Activated naive CD8-positive, alpha-beta T cell (primary cell): ENCODE data around the gene LRRN2.

Source experiments
- H3K27ac Mint-ChIP-seq: one replicate; pipeline ENCODE4 v1.8.0; 2021; ENCODE audit warnings: mixed read lengths
- H3K27me3 Mint-ChIP-seq: one replicate; pipeline ENCODE4 v1.8.0; 2021; ENCODE audit warnings: mixed read lengths
- H3K36me3 Mint-ChIP-seq: one replicate; pipeline ENCODE4 v1.8.0; 2021; ENCODE audit warnings: mixed read lengths
- H3K4me1 Mint-ChIP-seq: one replicate; pipeline ENCODE4 v1.8.0; 2021; ENCODE audit warnings: low read depth, mixed read lengths
- H3K4me3 Mint-ChIP-seq: one replicate; pipeline ENCODE4 v1.8.0; 2021; ENCODE audit warnings: mild to moderate bottlenecking, mixed read lengths
- H3K9me3 Mint-ChIP-seq: one replicate; pipeline ENCODE4 v1.8.0; 2021; ENCODE audit warnings: low read depth, mixed read lengths

Gene LRRN2

GRCh38 chr1:204688776-204689175 is 3.2 kb upstream of the LRRN2 start:
- Mint-ChIP-seq H3K9me3 (no peaks in the 10 kb centered on the region), H3K4me1 (peaks cover 9% of the 10 kb centered on the region), H3K27ac (no peak overlapping the region), H3K4me3 (no peak overlapping the region), H3K36me3 (no peaks in the 10 kb centered on the region), H3K27me3 (peaks cover 19% of the 10 kb centered on the region)

- H3K27me3 Mint-ChIP-seq: peaks cover 19% of the 10 kb centered on the region
- H3K9me3 Mint-ChIP-seq: no peaks in the 10 kb centered on the region
- no peak overlapping the region for H3K4me3 Mint-ChIP-seq
Measured at GRCh38 chr1:204688007-204688406, 2.5 kb upstream of the LRRN2 start.

DNA sequence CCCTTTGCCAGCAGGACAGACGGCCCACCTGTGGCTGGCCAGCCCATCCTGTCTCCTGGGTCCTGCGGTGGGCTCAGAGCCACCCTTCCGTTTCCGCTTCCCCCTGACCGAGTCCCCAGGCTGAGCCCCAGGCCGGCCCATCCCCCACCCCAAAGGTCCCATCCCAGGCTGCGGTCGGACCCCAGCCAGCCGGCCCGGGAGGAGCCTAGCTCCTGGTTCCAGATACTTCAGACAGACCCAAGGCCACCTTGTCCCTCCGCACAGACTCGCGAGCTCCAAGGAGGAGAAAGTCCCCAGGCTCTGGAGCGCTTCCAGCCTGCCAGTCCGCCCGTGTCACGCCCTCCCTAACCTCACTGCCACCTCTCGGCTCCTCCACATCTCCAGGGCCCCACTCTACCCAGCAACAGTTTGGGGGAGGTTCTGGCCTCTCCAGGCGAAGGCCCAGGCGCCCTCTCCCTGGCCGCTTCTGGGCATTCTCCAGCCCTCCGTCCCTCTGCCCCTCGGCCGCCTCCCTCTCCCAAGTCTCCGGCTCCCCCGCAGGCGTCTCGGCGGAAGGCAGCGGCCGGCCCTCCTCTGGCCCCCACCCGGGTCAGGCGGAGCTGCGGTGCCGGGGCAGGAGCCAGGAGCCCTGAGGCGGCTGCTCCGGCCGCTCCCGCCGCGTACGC is 835 bp downstream of the LRRN2 start:
- Mint-ChIP-seq H3K27ac (no peak overlapping the region), H3K36me3 (no peaks in the 10 kb centered on the region), H3K4me3 (peak overlapping the region; percentile 69), H3K27me3 (peaks cover 19% of the 10 kb centered on the region), H3K9me3 (no peaks in the 10 kb centered on the region), H3K4me1 (peaks cover 9% of the 10 kb centered on the region)

More at GRCh38 chr1:204688007-204688406, 2.5 kb upstream of the LRRN2 start:
- no peak overlapping the region for H3K27ac Mint-ChIP-seq
- peaks cover 9% of the 10 kb centered on the region for H3K4me1 Mint-ChIP-seq
- H3K36me3 Mint-ChIP-seq: no peaks in the 10 kb centered on the region

DNA sequence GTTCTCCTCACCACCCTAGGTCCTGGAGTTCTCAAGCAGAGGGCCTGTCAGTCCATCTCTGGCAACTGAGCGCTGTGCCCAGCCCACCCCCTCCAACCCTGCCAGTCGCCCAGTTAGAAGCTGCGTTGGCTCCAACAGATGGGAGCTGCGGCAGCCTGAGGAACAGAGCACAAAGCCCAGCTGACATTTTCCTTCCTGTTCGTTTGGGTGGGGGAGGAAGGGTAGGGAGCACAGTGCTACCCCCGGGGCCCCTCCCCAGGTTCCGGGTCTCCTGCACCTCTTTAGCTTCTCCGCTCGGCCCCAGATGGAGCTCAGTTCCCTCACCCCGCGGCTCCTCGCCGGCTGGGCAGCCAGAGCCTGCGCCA is 1.4 kb downstream of the LRRN2 start:
- H3K4me1 Mint-ChIP-seq: peaks cover 9% of the 10 kb centered on the region
- H3K4me3 Mint-ChIP-seq: peak overlapping the region; percentile 69

DNA sequence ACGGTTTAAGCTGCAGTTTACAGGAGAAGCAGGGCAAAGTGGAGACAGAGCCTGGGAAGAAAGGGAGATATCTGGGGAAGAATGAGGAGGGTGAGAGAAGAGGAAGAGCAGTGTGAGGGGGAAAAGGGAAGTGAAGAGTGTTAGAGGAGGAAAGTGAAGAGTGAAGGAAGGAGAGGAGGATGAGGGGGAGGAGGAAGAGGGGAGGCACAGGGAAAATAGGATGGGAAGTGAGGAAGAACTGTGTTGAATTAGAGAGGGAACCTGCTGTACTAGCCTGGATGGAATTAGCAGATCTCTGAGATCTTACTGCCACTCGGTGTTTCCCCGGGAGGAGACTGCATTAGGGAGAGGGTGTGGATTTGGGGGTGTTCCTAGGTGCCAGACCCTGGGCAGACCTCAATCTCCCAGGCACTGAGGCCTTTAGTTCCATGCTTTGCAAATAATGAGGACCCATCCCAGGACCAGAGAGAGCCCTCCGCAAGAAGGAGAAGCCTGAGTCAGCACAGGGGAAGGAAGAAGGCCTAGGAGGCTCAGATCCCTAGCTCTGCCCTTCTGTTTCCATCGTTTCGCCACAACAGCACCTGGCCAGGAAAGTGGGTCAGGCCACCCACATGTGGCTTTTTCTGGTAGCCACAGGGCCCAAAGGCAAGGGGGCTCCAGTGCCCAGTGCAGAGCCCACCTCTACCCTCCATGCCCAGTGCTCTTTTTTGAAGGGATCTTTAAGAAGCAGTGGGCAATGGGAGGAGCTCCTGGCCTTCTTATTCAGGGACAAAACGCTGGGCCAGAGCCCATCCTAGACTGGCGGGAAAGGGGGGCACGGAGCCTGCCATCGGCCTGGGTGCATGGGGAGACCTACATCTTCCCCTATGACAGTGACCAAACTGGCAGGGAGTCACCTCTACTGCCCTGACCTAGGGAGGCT is 2.0 kb downstream of the LRRN2 start:
- peak overlapping the region; percentile 13 for H3K4me3 Mint-ChIP-seq
- H3K27me3 Mint-ChIP-seq: peaks cover 19% of the 10 kb centered on the region
- H3K9me3 Mint-ChIP-seq: no peaks in the 10 kb centered on the region
- H3K4me1 Mint-ChIP-seq: peaks cover 9% of the 10 kb centered on the region
- no peaks in the 10 kb centered on the region for H3K36me3 Mint-ChIP-seq
- no peak overlapping the region for H3K27ac Mint-ChIP-seq

More for the DNA sequence above, 1.4 kb downstream of the LRRN2 start:
- Mint-ChIP-seq H3K27ac (no peak overlapping the region), H3K9me3 (no peaks in the 10 kb centered on the region), H3K27me3 (peaks cover 19% of the 10 kb centered on the region), H3K36me3 (no peaks in the 10 kb centered on the region)

DNA sequence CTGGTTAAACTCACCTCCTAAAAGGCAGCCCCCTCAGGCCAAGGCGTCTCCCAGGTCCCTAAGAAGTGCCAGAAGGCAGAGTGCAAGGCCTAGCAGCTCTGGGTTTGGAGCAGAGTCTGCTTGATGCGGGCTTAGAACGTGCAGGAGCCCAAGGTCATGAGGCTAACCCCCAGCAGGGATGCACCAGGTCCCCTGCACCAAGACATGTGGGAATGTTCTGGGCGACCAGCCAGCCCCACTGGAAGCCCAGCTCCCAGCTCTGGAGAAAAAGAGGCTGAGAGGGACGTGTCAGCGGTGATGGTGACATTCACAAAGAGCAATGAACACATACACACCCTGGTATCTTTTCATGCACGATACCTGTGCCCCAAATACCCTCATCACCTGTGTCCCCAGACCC is 5.1 kb downstream of the LRRN2 start:
- Mint-ChIP-seq H3K4me1 (peaks cover 5% of the 10 kb centered on the region), H3K27ac (no peak overlapping the region), H3K4me3 (no peak overlapping the region), H3K27me3 (peaks cover 3% of the 10 kb centered on the region), H3K36me3 (no peaks in the 10 kb centered on the region), H3K9me3 (no peaks in the 10 kb centered on the region)

DNA sequence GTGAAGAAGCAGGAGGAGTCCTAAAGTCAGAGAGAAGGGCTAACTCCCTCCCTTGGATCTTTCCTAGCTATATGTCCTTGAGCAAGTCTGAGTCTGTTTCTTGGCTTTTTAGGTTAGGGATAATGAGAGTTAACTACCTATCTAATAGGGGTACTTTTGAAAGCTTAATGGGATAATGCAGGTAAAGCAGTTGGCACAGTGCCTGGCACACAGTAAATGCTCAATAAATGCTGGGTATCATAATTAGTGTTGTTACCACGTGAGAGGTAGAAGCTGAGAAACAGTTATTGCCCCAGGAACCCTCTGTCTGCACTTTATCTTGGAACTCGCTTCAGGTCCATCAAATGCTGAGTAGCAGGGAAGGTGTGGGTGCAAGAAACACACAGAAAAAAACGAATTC is 5.5 kb downstream of the LRRN2 start:
- H3K27me3 Mint-ChIP-seq: peaks cover 3% of the 10 kb centered on the region
- H3K36me3 Mint-ChIP-seq: no peaks in the 10 kb centered on the region

DNA sequence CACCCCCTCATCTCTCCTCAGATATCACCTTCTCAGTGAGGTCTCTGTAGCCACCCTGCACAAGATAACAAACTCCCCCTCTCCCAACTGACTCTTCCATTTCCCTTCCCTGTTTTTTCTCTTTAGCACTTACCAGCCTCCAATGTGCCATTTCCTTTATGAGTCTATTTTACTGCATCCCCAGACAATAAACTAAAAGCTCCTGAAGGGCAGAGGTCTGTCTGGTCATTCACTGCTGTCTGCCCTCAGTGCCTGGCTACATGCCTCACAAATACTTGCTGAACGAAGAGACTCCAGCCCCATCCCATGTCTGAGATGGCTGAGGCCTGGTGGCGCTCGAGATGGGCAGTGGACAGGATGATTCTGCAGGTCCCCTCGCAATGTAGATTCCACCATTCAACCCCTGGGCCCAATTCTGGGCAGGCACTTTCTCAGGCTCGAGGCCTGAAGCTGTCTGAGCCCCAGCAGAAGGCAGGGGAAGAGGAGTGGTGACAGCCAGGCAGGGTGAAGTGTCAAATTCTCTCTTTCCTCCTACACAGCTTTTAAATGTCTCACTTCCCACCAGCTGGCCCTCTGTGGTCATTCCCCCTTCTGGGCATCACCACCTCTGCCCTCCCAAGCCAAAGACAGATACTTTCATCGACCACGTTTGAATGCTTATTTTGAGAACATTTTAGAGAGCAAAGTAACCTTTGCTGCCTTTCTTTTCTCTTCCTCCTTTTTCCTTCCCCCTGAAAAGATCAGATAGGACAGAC is 6.6 kb downstream of the LRRN2 start:
- no peaks in the 10 kb centered on the region for H3K36me3 Mint-ChIP-seq
- H3K9me3 Mint-ChIP-seq: no peaks in the 10 kb centered on the region
- no peak overlapping the region for H3K4me3 Mint-ChIP-seq
- peaks cover 2% of the 10 kb centered on the region for H3K27me3 Mint-ChIP-seq
- no peak overlapping the region for H3K27ac Mint-ChIP-seq
- H3K4me1 Mint-ChIP-seq: no peaks in the 10 kb centered on the region

More for the DNA sequence above, 5.5 kb downstream of the LRRN2 start:
- Mint-ChIP-seq H3K9me3 (no peaks in the 10 kb centered on the region), H3K27ac (no peak overlapping the region), H3K4me3 (no peak overlapping the region), H3K4me1 (peaks cover 5% of the 10 kb centered on the region)

DNA sequence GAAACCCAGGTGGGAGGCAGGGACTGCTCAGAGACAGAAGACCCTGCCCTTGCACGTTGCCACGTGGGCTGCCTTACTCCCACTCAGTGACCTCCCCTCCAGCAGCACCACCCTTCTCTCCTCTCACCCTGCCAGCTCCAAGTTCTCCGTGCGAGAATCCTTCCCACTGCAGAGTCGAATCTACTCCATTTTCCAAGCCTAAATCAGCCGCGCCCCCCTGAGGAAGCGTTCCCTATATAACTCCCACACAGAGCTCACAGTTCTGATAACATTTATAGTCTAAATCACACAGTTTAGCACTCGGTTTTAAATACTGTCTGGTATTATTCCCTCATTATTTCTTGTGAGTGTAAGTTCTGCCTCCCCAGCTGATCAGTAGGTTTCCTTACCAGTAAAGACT is 7.7 kb downstream of the LRRN2 start:
- peaks cover 2% of the 10 kb centered on the region for H3K27me3 Mint-ChIP-seq
- no peak overlapping the region for H3K27ac Mint-ChIP-seq
- H3K4me3 Mint-ChIP-seq: no peak overlapping the region
- no peaks in the 10 kb centered on the region for H3K9me3 Mint-ChIP-seq
- no peaks in the 10 kb centered on the region for H3K4me1 Mint-ChIP-seq
- no peaks in the 10 kb centered on the region for H3K36me3 Mint-ChIP-seq

GRCh38 chr1:204676043-204676442 is 9.5 kb downstream of the LRRN2 start:
- H3K4me3 Mint-ChIP-seq: no peak overlapping the region
- H3K36me3 Mint-ChIP-seq: no peaks in the 10 kb centered on the region
- no peaks in the 10 kb centered on the region for H3K9me3 Mint-ChIP-seq
- H3K4me1 Mint-ChIP-seq: no peaks in the 10 kb centered on the region
- no peak overlapping the region for H3K27ac Mint-ChIP-seq
- H3K27me3 Mint-ChIP-seq: peaks cover 2% of the 10 kb centered on the region

DNA sequence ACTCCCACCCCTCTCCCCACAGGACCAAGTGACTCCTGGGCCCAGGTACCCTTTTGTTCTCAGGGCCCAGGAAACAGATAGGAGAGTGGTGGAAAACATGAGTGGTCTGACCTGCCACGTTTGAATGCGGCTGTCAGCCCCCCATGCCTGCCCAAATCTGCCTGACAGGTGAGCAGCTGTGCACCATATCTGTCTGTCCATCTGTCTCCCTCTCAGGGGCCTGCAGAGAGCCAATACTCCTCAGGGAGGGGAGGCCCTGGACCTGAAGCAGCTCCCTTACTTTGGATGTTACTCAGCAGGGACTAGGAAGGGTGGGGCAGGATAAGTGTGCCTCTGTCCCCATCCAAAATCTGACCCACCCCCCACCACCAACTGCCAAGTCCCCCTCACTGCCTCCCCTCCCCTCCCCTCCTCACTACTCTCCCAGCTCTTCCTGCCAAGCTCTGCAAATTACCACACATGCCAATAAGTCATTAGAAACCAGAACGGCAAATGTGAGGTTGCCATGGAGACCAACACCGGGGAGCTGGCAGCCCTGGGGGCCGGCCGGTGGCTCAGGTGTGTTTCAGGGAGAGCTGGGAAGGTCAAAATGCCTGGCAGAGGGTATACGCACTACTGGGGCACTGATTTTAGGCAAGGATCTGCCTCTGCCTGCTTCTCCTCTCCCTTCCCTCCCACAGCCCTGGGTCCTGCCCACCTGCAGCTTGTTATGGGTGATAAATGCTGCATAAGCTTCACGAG is 11.5 kb downstream of the LRRN2 start:
- H3K27me3 Mint-ChIP-seq: peaks cover 2% of the 10 kb centered on the region
- no peaks in the 10 kb centered on the region for H3K36me3 Mint-ChIP-seq
- no peaks in the 10 kb centered on the region for H3K4me1 Mint-ChIP-seq
- no peak overlapping the region for H3K27ac Mint-ChIP-seq
- H3K4me3 Mint-ChIP-seq: no peak overlapping the region
- H3K9me3 Mint-ChIP-seq: no peaks in the 10 kb centered on the region

GRCh38 chr1:204673209-204673608 is 12.3 kb downstream of the LRRN2 start:
- Mint-ChIP-seq H3K36me3 (no peaks in the 10 kb centered on the region), H3K9me3 (no peaks in the 10 kb centered on the region), H3K27ac (no peak overlapping the region), H3K27me3 (peaks cover 2% of the 10 kb centered on the region), H3K4me1 (no peaks in the 10 kb centered on the region), H3K4me3 (no peak overlapping the region)

DNA sequence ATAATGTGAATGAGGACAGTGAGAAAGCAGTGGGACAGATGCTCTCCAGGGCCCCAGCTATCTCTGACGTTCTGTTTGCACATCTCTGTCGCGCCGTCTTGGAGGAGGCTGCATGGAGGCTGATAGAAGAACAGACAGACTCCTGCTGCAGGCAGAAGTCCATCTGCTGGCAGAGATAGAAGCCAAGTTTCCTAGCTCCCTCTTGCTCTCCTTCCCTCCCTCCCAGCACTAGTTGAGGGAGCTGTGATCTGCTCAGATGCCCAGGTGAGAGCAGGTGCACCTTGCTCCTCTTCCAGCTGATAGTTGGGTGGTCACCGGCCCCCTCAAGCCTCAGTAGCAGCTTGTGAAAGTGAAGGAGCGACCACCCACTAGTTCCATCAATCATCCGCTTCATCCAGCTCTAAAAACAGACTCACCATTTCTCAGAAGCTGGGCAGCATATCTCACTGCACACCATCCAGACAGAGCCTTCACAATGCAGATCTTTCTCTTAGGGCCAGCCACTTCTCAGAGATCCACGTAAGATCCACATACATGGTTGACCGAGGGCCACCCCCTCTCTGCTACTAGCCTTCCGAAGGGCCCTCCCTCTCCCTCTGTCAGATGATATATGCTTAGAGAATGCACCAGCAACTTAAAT is 12.9 kb downstream of the LRRN2 start:
- H3K36me3 Mint-ChIP-seq: no peaks in the 10 kb centered on the region
- H3K4me3 Mint-ChIP-seq: no peak overlapping the region
- H3K27ac Mint-ChIP-seq: no peak overlapping the region
- no peaks in the 10 kb centered on the region for H3K4me1 Mint-ChIP-seq
- H3K27me3 Mint-ChIP-seq: peaks cover 2% of the 10 kb centered on the region
- H3K9me3 Mint-ChIP-seq: no peaks in the 10 kb centered on the region

DNA sequence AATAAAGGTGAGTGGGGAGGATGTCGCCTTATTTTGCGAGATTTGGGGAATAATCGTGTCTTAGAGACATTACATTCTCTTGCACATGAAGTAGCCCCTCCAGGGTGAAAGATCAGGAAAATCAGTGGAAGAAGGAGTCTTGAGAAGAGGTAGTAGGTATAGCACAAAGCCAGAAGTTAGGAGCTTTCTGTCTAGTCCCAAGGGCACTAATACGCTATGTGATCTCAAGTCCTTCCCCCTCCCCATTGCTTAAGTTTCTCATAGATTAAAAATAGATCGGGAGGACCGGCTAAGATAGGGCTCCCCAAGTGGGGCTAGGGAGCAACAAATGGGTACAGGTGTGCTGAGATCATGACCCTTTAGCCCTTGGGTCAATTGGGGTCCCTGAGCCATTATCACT is 13.5 kb downstream of the LRRN2 start:
- no peaks in the 10 kb centered on the region for H3K9me3 Mint-ChIP-seq
- no peaks in the 10 kb centered on the region for H3K4me1 Mint-ChIP-seq
- no peak overlapping the region for H3K4me3 Mint-ChIP-seq
- H3K27me3 Mint-ChIP-seq: no peaks in the 10 kb centered on the region
- no peaks in the 10 kb centered on the region for H3K36me3 Mint-ChIP-seq
- no peak overlapping the region for H3K27ac Mint-ChIP-seq
